Measurements from ENCODE around the gene UBQLN3.

- no peak for TF ChIP-seq EZH2phosphoT487 (IDR thresholded peaks at IDR 0.05; ENCODE audit: unreplicated experiment)
- no peak for TF ChIP-seq CTCF (conservative IDR thresholded peaks at IDR 0.05; ENCODE audit: low read depth in 2 of 2)
- TF ChIP-seq STAT1 (IDR thresholded peaks at IDR 0.05; ENCODE audit: unreplicated experiment): no peak
- TF ChIP-seq JUNB (IDR thresholded peaks at IDR 0.05; ENCODE audit: unreplicated experiment): no peak
- no peak for TF ChIP-seq POLR2AphosphoS5 (IDR thresholded peaks at IDR 0.05; ENCODE audit: low read depth)
Measured at GRCh38 chr11:5505363-5506048, 4.3 kb downstream of the UBQLN3 start.
